G401.6 (cell line): ENCODE measurements around the gene TMEM217.
A peak's percentile ranks its signal among the peaks of the same experiment; 100 is the strongest.
"Not testable (repeated sequence)": the region's sequence is repeated elsewhere in the genome, so short reads cannot be mapped to it uniquely, and the experiment has no call there.

Source experiments
- FAIRE-seq: peaks from 2 replicates; lab custom pipeline; 2012; peaks lifted over from hg19 to GRCh38; lab: Jason Lieb, UNC

TMEM217 gene

DNA sequence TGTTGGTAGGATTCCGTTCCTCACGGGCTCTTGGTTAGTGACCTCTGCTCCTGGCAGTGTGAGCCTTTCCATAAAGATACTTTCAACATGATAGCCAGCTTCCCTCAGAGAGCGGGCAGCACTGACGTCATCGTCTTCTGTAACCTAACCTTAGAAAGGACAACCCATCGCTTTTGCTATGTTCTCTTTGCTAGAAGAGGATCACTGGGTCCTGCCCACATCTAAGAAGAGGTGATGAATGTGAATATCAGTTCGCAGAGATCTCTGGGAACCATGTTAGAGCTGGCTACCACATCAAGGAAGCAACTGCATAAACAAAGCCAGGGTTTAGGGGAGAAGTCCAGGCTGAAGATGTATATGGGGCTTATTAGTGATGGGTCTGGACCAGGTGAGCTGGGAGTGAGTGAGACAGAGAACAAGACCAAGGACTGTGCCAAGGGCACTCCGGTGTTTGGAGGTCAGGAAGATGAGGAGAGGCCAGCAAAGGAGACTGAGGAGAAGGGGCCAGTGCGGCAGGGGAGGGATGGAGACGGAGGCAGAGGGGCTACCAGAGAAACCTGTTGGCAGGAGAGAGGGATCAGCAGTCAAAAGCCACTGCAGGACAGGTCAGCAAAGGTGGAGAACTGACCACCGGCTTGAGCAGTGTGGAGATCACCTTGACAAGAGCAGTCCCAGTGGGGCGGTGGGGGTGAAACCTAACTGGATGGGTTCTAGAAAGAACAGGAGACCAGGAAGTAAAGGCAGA is 48.3 kb downstream of the TMEM217 start:
- no peak for FAIRE-seq

DNA sequence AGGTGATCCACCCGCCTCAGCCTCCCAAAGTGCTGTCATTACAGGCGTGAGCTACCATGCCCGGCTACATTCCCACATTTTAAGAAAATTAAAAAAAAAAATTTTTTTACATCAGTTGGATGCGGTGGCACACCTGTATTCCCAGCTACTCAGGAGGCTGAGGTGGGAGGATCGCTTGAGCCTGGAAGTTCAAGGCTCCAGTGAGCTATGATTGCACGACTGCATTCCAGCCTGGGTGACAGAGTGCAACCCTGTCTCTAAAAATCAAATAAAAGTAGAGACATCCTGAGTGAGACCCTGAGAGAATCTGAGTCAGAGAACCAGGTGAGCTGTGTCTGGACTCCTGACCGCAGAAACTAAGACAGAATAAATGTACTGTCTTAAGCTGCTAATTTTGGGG is 49.2 kb downstream of the TMEM217 start:
- no peak for FAIRE-seq

DNA sequence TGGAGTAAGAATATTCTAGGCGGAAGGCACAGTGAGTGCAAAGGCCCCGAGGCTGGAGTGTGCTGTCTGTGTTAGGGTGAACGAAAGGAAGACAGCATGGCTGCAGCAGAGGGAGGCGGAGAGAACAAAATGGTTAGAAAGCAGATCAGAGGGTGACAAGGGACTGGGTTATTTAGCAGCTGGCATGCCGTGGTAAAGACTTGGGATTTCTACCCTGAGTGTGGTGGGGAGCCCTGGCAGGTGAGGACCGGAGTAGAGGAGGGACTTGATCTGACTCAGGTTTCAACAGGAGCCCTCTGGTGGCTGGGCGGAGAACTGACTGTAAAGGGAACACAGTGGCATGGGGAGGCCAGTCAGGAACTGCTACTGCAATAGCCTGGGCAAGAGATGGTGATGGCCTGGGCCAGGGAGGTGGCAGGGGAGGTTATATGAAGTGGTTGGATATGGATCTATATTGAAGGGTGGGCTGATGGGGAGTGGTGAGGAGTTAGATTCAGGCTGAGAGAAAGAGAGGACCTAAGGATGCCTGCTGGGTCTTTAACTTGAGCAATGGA is 50.0 kb downstream of the TMEM217 start:
- FAIRE-seq = no peak

- FAIRE-seq = no peak
Measured at GRCh38 chr6:37206622-37207021, 51.3 kb downstream of the TMEM217 start.

GRCh38 chr6:37205997-37206340 is 52.0 kb downstream of the TMEM217 start:
- no peak for FAIRE-seq

DNA sequence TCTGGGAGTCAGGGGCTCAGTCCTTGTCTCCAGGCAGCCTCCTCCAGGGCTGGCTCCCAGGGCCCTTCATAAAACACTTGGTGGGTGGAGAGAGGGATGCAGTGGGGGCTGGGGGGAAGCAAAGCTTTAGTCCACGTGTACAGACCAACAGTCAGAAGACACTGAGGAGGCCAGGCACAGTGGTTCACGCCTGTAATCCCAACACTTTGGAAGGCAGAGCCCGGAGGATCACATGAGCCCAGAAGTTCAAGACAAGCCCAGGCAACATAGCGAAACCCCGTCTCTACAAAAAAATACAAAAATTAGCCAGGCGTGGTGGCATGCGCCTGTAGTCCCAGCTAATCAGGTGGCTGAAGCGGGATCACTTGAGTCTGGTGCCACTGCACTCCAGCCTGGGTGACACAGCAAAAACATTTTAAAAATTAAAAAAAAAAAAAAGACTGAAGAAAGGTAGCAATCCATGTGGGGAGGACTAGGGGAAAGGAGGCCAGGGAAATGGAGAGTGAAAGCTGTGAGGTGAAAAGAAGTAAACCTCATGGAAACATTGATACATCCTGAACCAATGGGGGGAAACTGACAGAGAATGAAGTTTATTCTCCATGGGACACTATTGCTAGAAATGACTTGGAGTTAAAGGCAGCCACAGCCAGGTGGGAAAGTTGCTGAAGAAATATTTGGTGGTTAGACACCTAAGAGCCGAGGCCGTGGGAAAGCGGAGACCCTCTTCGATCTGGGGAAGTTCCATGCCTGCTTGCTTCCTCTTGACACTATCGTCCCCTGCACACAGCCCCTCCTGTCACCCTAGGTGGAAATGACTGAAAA is 52.6 kb downstream of the TMEM217 start:
- no peak for FAIRE-seq

GRCh38 chr6:37204014-37204751 is 53.8 kb downstream of the TMEM217 start:
- no peak for FAIRE-seq

DNA sequence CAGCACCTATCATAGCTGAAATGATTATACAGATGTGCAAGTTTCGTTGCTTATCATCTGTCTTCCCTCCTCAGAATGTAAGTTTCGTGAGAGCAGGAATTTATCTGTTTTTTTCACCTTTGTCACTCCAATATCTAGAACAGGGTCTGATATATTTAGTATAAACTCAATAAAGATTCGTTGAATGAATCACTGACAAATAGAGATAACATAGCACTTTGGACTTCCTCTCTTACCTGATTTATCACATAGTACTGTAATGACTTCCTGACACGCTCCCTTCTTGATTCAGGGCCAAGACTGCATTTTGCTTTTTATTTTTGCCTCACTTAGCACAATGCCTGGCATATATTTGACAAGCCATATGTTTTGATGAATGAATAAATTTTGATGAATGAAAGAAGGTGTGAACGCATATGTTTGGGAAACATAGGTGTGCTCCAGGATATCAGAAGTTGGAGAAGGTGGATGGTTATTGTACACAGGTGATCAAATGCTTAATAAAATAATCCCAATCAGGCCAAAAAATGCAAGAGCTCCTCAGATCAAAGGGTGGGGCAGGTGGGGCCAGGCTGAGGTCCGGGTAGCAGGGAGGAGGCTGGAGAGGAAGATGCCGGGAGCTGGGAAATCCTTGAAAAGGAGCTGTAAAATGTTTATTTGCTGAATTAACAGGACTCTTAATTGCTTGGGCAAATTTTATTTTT is 55.0 kb downstream of the TMEM217 start:
- no peak for FAIRE-seq

DNA sequence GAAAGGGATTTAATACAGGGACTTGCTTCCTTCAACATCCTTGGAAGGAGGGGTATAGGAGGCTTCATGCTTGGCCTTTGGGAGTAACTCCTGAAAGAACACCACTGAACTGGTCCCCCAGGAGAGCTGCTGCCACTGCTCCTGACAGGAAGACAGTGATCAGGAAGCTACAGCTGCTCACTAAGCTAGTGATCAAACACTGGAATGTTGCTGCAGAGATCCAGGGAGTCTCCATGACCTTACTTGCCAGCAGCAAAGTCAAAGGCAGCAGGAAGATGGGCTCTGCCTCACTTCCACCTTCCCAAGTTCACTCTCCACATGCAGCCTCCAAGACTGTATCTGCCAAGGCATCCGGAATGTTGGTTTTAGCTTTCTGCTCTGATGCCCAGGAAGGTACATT is 56.2 kb downstream of the TMEM217 start:
- FAIRE-seq = no peak

DNA sequence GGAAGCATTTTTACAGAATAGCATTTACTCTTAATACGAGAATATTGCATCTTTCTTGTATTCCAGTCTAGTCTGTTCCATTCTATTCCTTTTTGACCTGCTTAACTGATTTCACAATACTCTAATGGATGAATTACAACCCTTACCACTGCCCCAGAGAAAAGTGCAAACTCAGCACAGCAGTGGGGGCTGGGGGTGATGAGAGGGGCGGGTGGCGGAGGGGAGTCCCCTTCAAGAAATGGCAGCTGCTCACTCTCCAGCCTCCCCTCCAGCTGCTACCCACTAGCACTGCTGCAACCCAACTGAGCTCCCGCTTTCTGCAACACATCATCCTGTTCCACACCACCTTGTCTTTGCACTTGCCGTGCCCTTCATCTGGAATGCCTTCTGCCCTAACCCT is 57.9 kb downstream of the TMEM217 start:
- FAIRE-seq = no peak

DNA sequence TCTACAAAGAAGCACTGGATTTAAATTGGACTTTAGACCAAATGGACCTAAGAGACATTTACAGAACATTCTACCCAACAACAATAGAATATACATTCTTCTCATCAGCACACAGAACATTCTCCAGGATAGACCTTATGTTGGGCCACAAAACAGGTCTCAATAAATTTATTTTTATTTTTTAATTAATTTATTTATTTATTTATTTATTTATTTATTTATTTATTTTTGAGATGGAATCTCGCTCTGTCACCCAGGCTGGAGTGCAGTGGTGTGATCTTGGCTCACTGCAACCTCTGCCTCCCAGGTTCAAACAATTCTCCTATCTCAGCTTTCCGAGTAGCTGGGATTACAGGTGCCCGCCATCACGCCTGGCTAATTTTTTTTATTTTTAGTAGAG is 61.5 kb downstream of the TMEM217 start:
- not testable (repeated sequence) for FAIRE-seq

DNA sequence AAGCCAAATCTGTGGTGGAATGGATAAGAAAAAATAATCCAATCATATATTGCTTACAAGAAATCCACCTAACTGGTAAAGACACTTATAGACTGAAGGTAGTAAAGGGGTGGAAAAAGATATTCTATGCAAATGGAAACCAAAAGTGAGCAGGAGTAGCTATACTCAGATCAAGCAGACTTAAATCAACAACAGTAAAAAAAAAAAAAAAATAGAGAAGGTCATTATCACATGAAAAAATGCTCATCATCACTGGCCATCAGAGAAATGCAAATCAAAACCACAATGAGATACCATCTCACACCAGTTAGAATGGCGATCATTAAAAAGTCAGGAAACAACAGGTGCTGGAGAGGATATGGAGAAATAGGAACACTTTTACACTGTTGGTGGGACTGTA is 63.1 kb downstream of the TMEM217 start:
- not testable (repeated sequence) for FAIRE-seq

DNA sequence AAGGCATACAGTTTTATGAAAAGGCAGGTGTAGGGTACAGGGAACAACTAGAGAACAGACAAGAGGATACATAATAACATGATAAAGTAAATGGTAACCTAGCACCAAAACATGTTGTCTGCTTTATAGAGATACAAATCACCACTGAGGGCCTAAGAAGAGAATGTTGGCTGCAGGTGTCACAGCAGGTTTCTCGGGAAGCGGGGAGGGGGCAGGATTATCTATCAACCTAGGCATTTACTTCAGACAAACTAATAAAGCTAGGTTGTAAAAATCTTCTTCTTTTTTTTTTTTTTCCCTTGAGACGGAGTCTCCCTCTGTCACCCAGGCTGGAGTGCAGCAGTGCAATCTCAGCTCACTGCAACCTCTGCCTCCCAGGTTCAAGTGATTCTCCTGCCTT is 65.3 kb downstream of the TMEM217 start:
- FAIRE-seq = no peak

- no peak for FAIRE-seq
Measured at GRCh38 chr6:37190159-37190535, 67.8 kb downstream of the TMEM217 start.

DNA sequence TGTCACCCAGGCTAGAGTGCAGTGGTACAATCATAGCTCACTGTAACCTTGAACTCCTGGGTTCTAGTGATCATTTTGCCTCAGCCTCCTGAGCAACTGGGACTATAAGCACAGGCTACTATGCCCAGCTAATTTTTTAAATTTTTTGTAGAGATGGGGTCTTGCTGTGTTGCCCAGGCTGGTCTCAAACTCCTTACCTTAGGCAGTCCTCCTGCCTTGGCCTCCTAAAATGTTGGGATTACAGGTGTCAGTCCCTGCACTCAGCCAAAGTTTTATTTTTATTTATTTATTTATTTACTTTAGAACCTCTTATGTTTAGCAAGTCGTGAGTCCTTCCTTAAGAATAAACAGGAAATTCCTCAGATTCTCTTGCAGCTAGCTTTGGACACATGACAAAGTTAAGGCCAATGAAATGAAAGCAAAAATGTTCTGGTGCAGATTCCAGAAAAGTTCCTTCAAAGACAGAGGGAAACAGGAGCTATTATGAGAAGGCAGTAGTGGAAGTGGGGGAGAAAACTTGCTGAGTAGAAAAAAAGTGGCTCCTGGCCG is 68.9 kb downstream of the TMEM217 start:
- FAIRE-seq = peak; percentile 31

DNA sequence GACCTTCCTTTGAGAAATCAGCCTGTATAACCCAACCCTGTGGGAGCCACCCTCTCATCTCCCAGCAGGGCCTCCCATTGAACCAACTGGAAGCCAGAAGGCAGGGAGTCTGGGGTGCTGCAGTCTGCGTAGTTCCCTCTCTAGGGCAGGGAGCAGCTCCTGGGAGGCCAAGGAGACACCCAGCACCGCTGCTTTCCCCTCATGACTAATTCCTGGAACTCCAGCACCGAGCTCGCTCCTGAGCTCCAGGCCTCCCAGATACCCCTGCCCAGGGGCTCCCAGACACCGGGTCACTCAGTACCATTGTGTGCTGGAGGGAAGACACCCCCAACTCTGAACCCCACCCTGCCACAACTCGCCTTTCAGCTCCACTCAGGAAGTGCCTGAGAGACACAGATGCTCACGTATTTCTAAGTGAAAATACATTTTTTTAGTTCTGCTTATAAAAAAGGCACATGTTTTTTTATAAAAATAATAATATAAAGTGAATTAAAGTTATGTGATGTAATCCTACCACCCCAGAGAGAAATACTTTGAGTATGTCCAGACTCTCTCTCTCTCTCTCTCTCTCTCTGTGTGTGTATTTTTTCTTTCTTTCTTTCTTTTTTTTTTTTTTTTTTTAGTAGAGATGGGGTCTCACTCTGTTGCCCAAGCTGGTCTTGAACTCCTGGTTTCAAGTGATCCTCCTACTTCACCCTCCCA is 70.5 kb downstream of the TMEM217 start:
- FAIRE-seq = no peak

- not testable (repeated sequence) for FAIRE-seq
Measured at GRCh38 chr6:37185949-37186720, 71.8 kb downstream of the TMEM217 start.

- no peak for FAIRE-seq
Measured at GRCh38 chr6:37182736-37183590, 75.0 kb downstream of the TMEM217 start.

GRCh38 chr6:37180610-37181009 is 77.3 kb downstream of the TMEM217 start:
- FAIRE-seq = not testable (repeated sequence)
